H1 (cell line): ENCODE results near the gene PVR.

Source experiments
- CTCF ChIP-seq, 3 experiments: IDR thresholded peaks; 1 replicate in 2 of 3; 2 replicates in 1 of 3; pipeline versions ENCODE4 v1.5.1 to v1.6.1; 2011; ENCODE audit warnings: low read length in 3 of 3, mild to moderate bottlenecking in 3 of 3, inconsistent platforms in 2 of 3, low read depth in 1 of 3, moderate library complexity in 1 of 3; ENCODE audit not compliant: insufficient read depth in 1 of 3; ENCODE audit errors: control extremely low read depth in 1 of 3
- NRF1 ChIP-seq: IDR thresholded peaks from 2 replicates; pipeline ENCODE4 v1.6.1; 2011; ENCODE audit warnings: mild to moderate bottlenecking, low read depth, low read length, improper control_type of control experiment
- POLR2A ChIP-seq, 2 experiments: IDR thresholded peaks; 1 replicate in 1 of 2; 2 replicates in 1 of 2; pipeline ENCODE4 v1.6.1; 2011; ENCODE audit warnings: low read depth in 2 of 2, low read length in 2 of 2, mild to moderate bottlenecking in 2 of 2; ENCODE audit errors: control extremely low read depth in 1 of 2
- POLR2AphosphoS5 ChIP-seq: IDR thresholded peaks from 2 replicates; pipeline ENCODE4 v1.6.1; 2011; ENCODE audit warnings: low read depth, low read length
- RNF2 ChIP-seq: fragments of 200-900, 300-1000 bp; sonication (generic); IDR thresholded peaks from 2 replicates; pipeline ENCODE4 v1.7.1; 2016; ENCODE audit warnings: borderline replicate concordance, low read depth, mild to moderate bottlenecking, antibody characterized with exemption, low read length; ENCODE audit not compliant: poor library complexity, severe bottlenecking; ENCODE audit errors: missing control alignments
- SP4 ChIP-seq: IDR thresholded peaks from 2 replicates; pipeline ENCODE4 v1.6.1; 2012; ENCODE audit warnings: low read length, inconsistent platforms
- TAF1 ChIP-seq: IDR thresholded peaks from 2 replicates; pipeline ENCODE4 v1.6.1; 2011; ENCODE audit warnings: mild to moderate bottlenecking, low read depth, low read length
- TEAD4 ChIP-seq: IDR thresholded peaks from 2 replicates; pipeline ENCODE4 v1.6.1; 2012; ENCODE audit warnings: low read depth, low read length, inconsistent platforms, mixed read lengths
- USF2 ChIP-seq: IDR thresholded peaks from 2 replicates; pipeline ENCODE4 v1.6.1; 2011; ENCODE audit warnings: low read length, improper control_type of control experiment
- TF ChIP-seq, protein P1 (sequence below): IDR thresholded peaks from 2 replicates; pipeline ENCODE4 v1.6.1; 2012; ENCODE audit warnings: inconsistent platforms

- no peak for TF ChIP-seq SP4
- TF ChIP-seq, protein P1, sequence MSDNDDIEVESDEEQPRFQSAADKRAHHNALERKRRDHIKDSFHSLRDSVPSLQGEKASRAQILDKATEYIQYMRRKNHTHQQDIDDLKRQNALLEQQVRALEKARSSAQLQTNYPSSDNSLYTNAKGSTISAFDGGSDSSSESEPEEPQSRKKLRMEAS: no peak
- no peak for TF ChIP-seq POLR2A (IDR thresholded peaks at IDR 0.05; ENCODE audit: control extremely low read depth in 1 of 2, low read depth in 2 of 2, low read length in 2 of 2)
- TF ChIP-seq CTCF (IDR thresholded peaks at IDR 0.05; ENCODE audit: control extremely low read depth in 1 of 3, insufficient read depth in 1 of 3, low read depth in 1 of 3, low read length in 3 of 3): no peak
- TF ChIP-seq USF2: no peak
- TF ChIP-seq RNF2: no peak
- no peak for TF ChIP-seq TEAD4
- no peak for TF ChIP-seq NRF1
- no peak for TF ChIP-seq TAF1
- no peak for TF ChIP-seq POLR2AphosphoS5
Observed at GRCh38 chr19:44605547-44605946, 38.2 kb upstream of the PVR start.
